ENCODE measurements around the gene MAP2K3. TPM values are rescaled to one million over a fixed set of nuclear protein-coding genes. Genes with fewer than 3 reads are reported as not detected.

MAP2K3 gene
- total RNA-seq, 1 donor from 2014 or later, result 36.2 TPM

GRCh38 chr17:21300601-21301571 lies 16.4 kb downstream of the MAP2K3 start:
- no peaks in the 10 kb centered on the region for H3K27me3 Mint-ChIP-seq (ENCODE audit: unreplicated experiment)
- no peak overlapping the region for H3K27ac Mint-ChIP-seq (ENCODE audit: unreplicated experiment)

GRCh38 chr17:21301593-21302550 lies 17.4 kb downstream of the MAP2K3 start:
- DNase-seq (ENCODE audit: extremely low spot score, unreplicated experiment), result no peak
- H3K36me3 Mint-ChIP-seq (ENCODE audit: unreplicated experiment), result peaks cover 20% of the 10 kb centered on the region
- H3K27me3 Mint-ChIP-seq (ENCODE audit: unreplicated experiment), result no peaks in the 10 kb centered on the region
- H3K9me3 Mint-ChIP-seq (ENCODE audit: unreplicated experiment), result no peaks in the 10 kb centered on the region
- peaks cover 13% of the 10 kb centered on the region for H3K4me1 Mint-ChIP-seq (ENCODE audit: unreplicated experiment)
- no peak for TF ChIP-seq CTCF (IDR thresholded peaks at IDR 0.05)
- no peak overlapping the region for H3K4me3 Mint-ChIP-seq (ENCODE audit: unreplicated experiment)
- peak overlapping the region; percentile 43 for H3K27ac Mint-ChIP-seq (ENCODE audit: unreplicated experiment)

More at GRCh38 chr17:21300601-21301571, 16.4 kb downstream of the MAP2K3 start:
- no peak overlapping the region for H3K4me3 Mint-ChIP-seq (ENCODE audit: unreplicated experiment)
- H3K4me1 Mint-ChIP-seq (ENCODE audit: unreplicated experiment), result peaks cover 13% of the 10 kb centered on the region
- H3K36me3 Mint-ChIP-seq (ENCODE audit: unreplicated experiment), result peaks cover 20% of the 10 kb centered on the region
- H3K9me3 Mint-ChIP-seq (ENCODE audit: unreplicated experiment), result no peaks in the 10 kb centered on the region
- no peak for DNase-seq (ENCODE audit: extremely low spot score, unreplicated experiment)
- TF ChIP-seq CTCF (IDR thresholded peaks at IDR 0.05), result no peak

GRCh38 chr17:21302711-21303425 lies 18.4 kb downstream of the MAP2K3 start:
- Mint-ChIP-seq H3K27me3 (ENCODE audit: unreplicated experiment) (no peaks in the 10 kb centered on the region), H3K4me3 (ENCODE audit: unreplicated experiment) (no peak overlapping the region), H3K36me3 (ENCODE audit: unreplicated experiment) (peaks cover 20% of the 10 kb centered on the region), H3K4me1 (ENCODE audit: unreplicated experiment) (peaks cover 7% of the 10 kb centered on the region), H3K27ac (ENCODE audit: unreplicated experiment) (peak overlapping the region; percentile 43), H3K9me3 (ENCODE audit: unreplicated experiment) (no peaks in the 10 kb centered on the region)
- DNase-seq (ENCODE audit: extremely low spot score, unreplicated experiment), result no peak
- no peak for TF ChIP-seq CTCF (IDR thresholded peaks at IDR 0.05)

- H3K9me3 Mint-ChIP-seq (ENCODE audit: unreplicated experiment), result no peaks in the 10 kb centered on the region
- peaks cover 7% of the 10 kb centered on the region for H3K4me1 Mint-ChIP-seq (ENCODE audit: unreplicated experiment)
Measured at GRCh38 chr17:21303441-21304065, 19.0 kb downstream of the MAP2K3 start.

More at GRCh38 chr17:21303441-21304065, 19.0 kb downstream of the MAP2K3 start:
- TF ChIP-seq CTCF (IDR thresholded peaks at IDR 0.05), result no peak
- no peak overlapping the region for H3K4me3 Mint-ChIP-seq (ENCODE audit: unreplicated experiment)
- DNase-seq (ENCODE audit: extremely low spot score, unreplicated experiment), result no peak
- H3K36me3 Mint-ChIP-seq (ENCODE audit: unreplicated experiment), result peaks cover 24% of the 10 kb centered on the region
- no peaks in the 10 kb centered on the region for H3K27me3 Mint-ChIP-seq (ENCODE audit: unreplicated experiment)
- H3K27ac Mint-ChIP-seq (ENCODE audit: unreplicated experiment), result no peak overlapping the region

Data from osteocyte (in vitro differentiated cells).